Nephron (organoid): Measurements from ENCODE around the gene GRIN1.
A peak's percentile ranks its signal among the peaks of the same experiment; 100 is the strongest.

Experiments
- H3K27ac Mint-ChIP-seq, 3 experiments: 2 replicates each; pipeline ENCODE4 v1.8.0; 2020; ENCODE audit warnings: mixed read lengths in 3 of 3, mild to moderate bottlenecking in 2 of 3, moderate library complexity in 1 of 3
- H3K27me3 Mint-ChIP-seq: 2 replicates; pipeline ENCODE4 v1.8.0; 2021; ENCODE audit warnings: low read depth, mild to moderate bottlenecking, moderate library complexity, mixed read lengths
- H3K36me3 Mint-ChIP-seq: 2 replicates; pipeline ENCODE4 v1.8.0; 2020; ENCODE audit warnings: low read depth, mixed read lengths
- H3K4me1 Mint-ChIP-seq: 2 replicates; pipeline ENCODE4 v1.8.0; 2020; ENCODE audit warnings: mixed read lengths
- H3K4me3 Mint-ChIP-seq, 3 experiments: 2 replicates each; pipeline ENCODE4 v1.8.0; 2020; ENCODE audit warnings: mild to moderate bottlenecking in 3 of 3, mixed read lengths in 3 of 3, moderate library complexity in 2 of 3
- H3K9me3 Mint-ChIP-seq: 2 replicates; pipeline ENCODE4 v1.8.0; 2020; ENCODE audit warnings: mixed read lengths
- CTCF ChIP-seq, 3 experiments: fragments of 200-600 bp; sonication (generic); IDR thresholded peaks; one replicate each; pipeline ENCODE4 v1.5.0; 2021; ENCODE audit warnings: antibody characterized with exemption in 3 of 3; ENCODE audit not compliant: unreplicated experiment in 3 of 3

GRIN1 gene

DNA sequence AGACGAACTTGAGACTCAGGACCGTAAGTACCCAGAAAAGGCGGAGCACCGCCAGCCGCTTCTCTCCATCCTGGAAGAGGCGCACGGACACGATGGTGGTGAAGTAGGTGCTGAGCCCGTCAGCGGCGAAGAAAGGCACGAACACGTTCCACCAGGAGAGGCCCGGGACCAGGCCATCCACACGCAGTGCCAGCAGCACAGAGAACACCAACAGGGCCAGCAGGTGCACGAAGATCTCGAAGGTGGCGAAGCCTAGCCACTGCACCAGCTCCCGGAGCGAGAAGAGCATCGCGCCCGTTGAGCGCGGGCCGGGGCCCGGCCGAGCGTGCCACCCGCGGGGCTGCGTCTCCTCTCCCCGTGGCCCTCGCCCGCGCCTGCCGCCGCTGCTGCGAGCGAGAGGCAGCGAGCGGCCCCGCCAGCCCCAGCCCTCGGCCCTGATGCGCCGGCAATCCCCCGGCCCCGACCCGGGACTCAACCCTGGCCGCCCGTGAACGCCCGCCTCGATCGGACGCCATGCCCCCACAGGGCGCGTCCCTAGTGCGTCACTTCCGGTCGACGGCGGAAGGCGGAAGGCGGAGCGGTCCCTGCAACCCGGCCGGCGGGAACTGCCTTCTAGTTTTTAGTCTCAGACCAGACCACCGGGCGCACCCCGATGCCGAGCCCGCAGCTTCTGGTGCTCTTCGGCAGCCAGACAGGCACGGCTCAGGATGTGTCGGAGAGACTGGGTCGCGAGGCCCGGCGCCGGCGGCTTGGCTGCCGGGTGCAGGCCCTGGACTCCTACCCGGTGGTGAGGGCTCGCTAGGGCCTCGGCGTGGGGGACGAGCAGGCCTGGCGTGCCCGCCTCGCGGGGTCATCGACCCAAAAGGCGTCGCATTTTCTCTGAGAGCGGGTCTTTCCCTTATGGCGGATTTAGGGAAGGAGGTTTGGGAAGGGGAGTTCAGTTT is 66.4 kb downstream of the GRIN1 start, which contains the start of the genes NDOR1 and TMEM203:
NDOR1 (plus strand) TSS at position 575 of the 944 bp plus-strand sequence; CDS start at position 653, 78 bp downstream.
TMEM203 (minus strand) TSS at position 523 of the 944 bp plus-strand sequence; CDS start at position 289, 234 bp downstream.
- Mint-ChIP-seq H3K4me1 (peaks cover 18% of the 10 kb centered on the region), H3K27me3 (peaks cover 4% of the 10 kb centered on the region), H3K36me3 (peaks cover 9% of the 10 kb centered on the region), H3K4me3 (peak within 1 kb of the TSS; percentile 94 to 96 (median 95)), H3K27ac (peak within 1 kb of the TSS; percentile 40 to 82 (median 79)), H3K9me3 (no peaks in the 10 kb centered on the region)
- TF ChIP-seq CTCF (IDR thresholded peaks at IDR 0.05; ENCODE audit: unreplicated experiment in 3 of 3): no peak

DNA sequence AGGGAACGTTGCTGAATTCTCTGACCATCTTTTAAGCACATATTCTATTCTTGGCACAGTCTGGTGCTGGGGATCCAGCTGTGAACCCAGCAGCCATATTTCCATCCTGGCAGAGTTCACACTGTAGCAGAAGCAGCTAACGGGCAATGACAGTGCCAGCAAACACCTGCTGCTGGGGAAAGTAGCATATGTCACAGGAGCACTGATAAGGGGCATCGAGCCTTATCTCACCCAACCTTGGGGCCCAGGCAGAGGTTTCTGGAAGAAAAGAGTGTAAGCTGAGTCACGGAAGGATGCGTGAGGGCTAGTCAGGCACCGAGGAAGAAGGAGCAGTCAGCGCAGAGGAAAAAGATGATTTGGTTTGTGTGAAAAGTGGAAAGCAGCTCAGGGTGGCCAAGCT is 67.6 kb downstream of the GRIN1 start:
- peak overlapping the region; percentile 94 to 96 (median 95) for H3K4me3 Mint-ChIP-seq
- no peak for TF ChIP-seq CTCF (IDR thresholded peaks at IDR 0.05; ENCODE audit: unreplicated experiment in 3 of 3)
- H3K9me3 Mint-ChIP-seq: no peaks in the 10 kb centered on the region
- peaks cover 4% of the 10 kb centered on the region for H3K27me3 Mint-ChIP-seq
- peaks cover 9% of the 10 kb centered on the region for H3K36me3 Mint-ChIP-seq
- peak overlapping the region in 2 of 3 experiments; percentile 59 to 79 for H3K27ac Mint-ChIP-seq
- H3K4me1 Mint-ChIP-seq: peaks cover 18% of the 10 kb centered on the region

DNA sequence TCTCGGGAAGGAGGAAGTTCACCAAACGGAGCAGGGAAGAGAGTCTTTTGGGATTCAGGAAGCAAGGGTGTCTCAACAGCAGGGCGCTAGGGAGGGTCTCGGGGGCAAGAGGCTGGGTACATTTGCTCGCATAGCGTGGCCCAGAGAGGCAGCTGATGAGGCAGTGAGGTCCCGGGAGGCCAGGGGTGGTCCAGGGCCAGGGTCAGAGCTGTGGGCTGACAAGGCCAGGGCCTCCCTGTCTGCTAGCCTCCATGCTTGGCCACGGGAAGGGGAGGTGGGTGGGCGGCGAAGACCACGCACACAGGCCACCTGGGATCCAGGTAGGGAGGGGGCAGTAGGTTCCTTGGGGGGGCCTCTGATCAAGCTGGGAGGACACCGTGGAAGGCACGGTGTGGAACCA is 72.6 kb downstream of the GRIN1 start:
- no peak for TF ChIP-seq CTCF (IDR thresholded peaks at IDR 0.05; ENCODE audit: unreplicated experiment in 3 of 3)
- Mint-ChIP-seq H3K9me3 (no peaks in the 10 kb centered on the region), H3K27ac (no peak overlapping the region), H3K4me3 (no peak overlapping the region), H3K4me1 (peaks cover 2% of the 10 kb centered on the region), H3K27me3 (no peaks in the 10 kb centered on the region), H3K36me3 (peaks cover 13% of the 10 kb centered on the region)

DNA sequence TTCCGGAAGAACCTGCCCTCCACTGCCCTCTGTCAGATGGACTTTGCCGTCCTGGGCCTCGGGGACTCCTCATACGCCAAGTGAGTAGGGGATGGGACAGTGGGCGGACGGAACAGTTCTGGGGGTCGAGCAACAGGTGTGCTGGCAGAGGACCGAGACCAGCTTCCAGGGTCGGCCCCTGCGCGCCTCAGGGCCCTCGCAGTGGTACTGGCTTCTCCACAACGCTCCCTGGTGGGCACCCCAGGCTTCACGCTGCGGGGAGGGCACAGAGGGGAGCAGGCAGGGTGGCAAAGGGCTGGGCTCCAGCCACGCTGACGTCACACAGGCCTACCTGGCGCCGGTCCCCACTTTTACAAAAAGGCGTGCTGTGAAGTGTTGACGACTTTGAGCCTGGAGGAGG is 73.6 kb downstream of the GRIN1 start:
- Mint-ChIP-seq H3K27me3 (no peaks in the 10 kb centered on the region), H3K36me3 (peaks cover 7% of the 10 kb centered on the region)
- TF ChIP-seq CTCF (IDR thresholded peaks at IDR 0.05; ENCODE audit: unreplicated experiment in 3 of 3): no peak

DNA sequence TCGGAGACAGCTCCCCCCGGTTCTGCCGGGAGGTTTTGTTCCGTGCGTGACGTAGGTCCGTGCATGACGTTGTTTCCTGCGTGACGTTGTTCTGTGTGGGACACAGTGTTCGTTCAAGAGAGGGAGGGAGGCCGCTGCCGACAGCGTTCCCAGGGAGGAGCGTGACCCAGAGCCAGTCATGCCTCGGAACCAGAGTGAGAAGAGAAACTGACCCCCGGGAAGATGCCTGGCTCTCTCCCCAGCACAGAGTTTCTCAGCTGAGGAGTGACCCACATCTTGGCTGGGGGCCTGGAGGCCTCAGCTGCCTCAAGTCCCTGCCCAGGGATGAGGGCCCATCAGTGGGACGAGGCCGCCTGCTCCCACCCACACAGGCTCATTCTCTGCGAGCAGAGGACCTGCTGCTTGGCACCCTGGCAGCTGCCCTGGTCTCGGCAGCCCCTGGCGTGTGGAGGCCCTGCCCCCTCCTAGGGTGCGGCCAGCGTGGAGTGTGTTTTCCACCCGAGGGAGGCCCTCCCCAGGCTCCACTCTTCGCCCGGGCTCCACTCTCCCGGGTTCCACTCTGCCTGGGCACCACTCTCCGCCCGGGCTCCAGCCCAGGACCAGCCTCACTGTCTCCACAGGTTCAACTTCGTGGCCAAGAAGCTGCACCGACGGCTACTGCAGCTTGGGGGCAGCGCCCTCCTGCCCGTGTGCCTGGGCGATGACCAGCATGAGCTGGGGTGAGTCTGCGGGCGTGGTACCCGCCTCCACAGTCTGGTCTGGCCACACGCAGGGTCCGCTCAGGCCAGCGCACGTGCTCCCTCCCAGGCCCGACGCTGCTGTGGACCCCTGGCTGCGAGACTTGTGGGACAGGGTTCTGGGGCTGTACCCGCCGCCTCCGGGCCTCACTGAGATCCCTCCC is 74.5 kb downstream of the GRIN1 start:
- H3K4me1 Mint-ChIP-seq: peaks cover 5% of the 10 kb centered on the region
- H3K36me3 Mint-ChIP-seq: peaks cover 4% of the 10 kb centered on the region
- no peaks in the 10 kb centered on the region for H3K9me3 Mint-ChIP-seq
- no peak for TF ChIP-seq CTCF (IDR thresholded peaks at IDR 0.05; ENCODE audit: unreplicated experiment in 3 of 3)
- H3K27me3 Mint-ChIP-seq: no peaks in the 10 kb centered on the region
- H3K4me3 Mint-ChIP-seq: no peak overlapping the region
- no peak overlapping the region for H3K27ac Mint-ChIP-seq

More for the DNA sequence above, 73.6 kb downstream of the GRIN1 start:
- Mint-ChIP-seq H3K27ac (no peak overlapping the region), H3K4me1 (peaks cover 5% of the 10 kb centered on the region), H3K9me3 (no peaks in the 10 kb centered on the region), H3K4me3 (no peak overlapping the region)
